Activated CD8-positive, alpha-beta T cell treated with anti-CD3 and anti-CD28 coated beads for 36 hours (primary cell): Measurements from ENCODE around the gene PPP6R2. TPM values are rescaled to one million over a fixed set of nuclear protein-coding genes. Genes with fewer than 3 reads are reported as not detected.
"Not testable (repeated sequence)": the region's sequence is repeated elsewhere in the genome, so short reads cannot be mapped to it uniquely, and the experiment has no call there.

Source experiments
- ATAC-seq: fragments of 200-7000 bp; cut with Tn5 transposase; one replicate; pipeline ENCODE4 v1.10.0; 2021; ENCODE audit warnings: mild to moderate bottlenecking, moderate library complexity
- CTCF ChIA-PET: fragments of 350-600 bp; sonication (Branson Sonifier 250); formaldehyde crosslinking; loops from one replicate; lab custom pipeline; 2021; ENCODE audit warnings: antibody characterized with exemption; lab: Charles Lee
- POLR2A ChIA-PET: fragments of 350-600 bp; sonication (Branson Sonifier 250); formaldehyde crosslinking; loops from one replicate; lab custom pipeline; 2021; ENCODE audit warnings: antibody characterized with exemption; lab: Charles Lee
- DNase-seq: peaks from one replicate; pipeline ENCODE4 v3.0.0-alpha.2; 2020
- H3K27ac Mint-ChIP-seq: one replicate; pipeline ENCODE4 v1.8.0; 2021; ENCODE audit warnings: mild to moderate bottlenecking, mixed read lengths
- H3K27me3 Mint-ChIP-seq: one replicate; pipeline ENCODE4 v1.8.0; 2021; ENCODE audit warnings: mixed read lengths
- H3K36me3 Mint-ChIP-seq: one replicate; pipeline ENCODE4 v1.8.0; 2021; ENCODE audit warnings: low read depth, mixed read lengths
- H3K4me1 Mint-ChIP-seq: one replicate; pipeline ENCODE4 v1.8.0; 2021; ENCODE audit warnings: low read depth, mixed read lengths
- H3K4me3 Mint-ChIP-seq: one replicate; pipeline ENCODE4 v1.8.0; 2021; ENCODE audit warnings: mild to moderate bottlenecking, moderate library complexity, mixed read lengths
- H3K9me3 Mint-ChIP-seq: one replicate; pipeline ENCODE4 v1.8.0; 2021; ENCODE audit warnings: mixed read lengths
- CTCF ChIP-seq: fragments of 200-600 bp; IDR thresholded peaks from one replicate; pipeline ENCODE4 v1.8.0; 2022; ENCODE audit warnings: antibody characterized with exemption, mild to moderate bottlenecking
- intact Hi-C: fragments of 100-400 bp; cut with micrococcal nuclease; formaldehyde crosslinking; loops from one replicate; pipeline ENCODE4 v1.10.0; 2022
- total RNA-seq, 2 experiments: library from RNA; stranded (reverse); gene quantifications; one replicate each; pipeline ENCODE4 v1.2.3, GENCODE V29; 2021

PPP6R2 gene
- total RNA-seq, 2 experiments from 2014 or later, result 44.2 to 44.3 TPM

DNA sequence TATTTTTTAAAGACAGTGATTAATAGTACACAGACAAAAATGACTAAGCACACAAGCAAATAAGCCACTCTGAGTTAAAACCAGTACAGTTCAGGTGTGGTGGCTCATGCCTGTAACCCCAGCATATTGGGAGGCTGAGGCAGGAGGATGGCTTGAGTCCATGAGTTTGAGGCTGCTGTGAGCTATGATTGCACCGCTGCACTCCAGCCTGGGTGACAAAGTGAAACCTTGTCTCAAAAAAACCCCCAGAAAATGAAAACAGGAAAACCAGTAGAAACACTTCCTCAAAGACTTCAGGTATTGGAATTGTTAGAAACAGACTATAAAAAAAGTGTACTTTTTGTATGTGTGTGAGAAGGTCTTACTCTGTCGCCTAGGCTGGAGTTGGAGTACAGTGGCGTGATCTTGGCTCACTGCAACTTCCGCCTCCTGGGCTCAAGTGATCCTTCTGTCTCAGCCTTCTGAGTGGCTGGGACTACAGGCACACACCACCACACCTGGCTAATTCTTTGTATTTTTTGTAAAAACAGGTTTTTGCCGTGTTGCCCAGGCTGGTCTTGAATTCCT is 33.0 kb downstream of the PPP6R2 start:
- intact Hi-C loops, result no loop called here
- Mint-ChIP-seq H3K27me3 (no peaks in the 10 kb centered on the region), H3K27ac (peak overlapping the region; percentile 67), H3K4me3 (no peak overlapping the region), H3K9me3 (no peaks in the 10 kb centered on the region), H3K4me1 (peaks cover 11% of the 10 kb centered on the region), H3K36me3 (peaks cover 31% of the 10 kb centered on the region)
- ChIA-PET POLR2A (interaction anchor here (1.0 kb wide), 1 partner anchor 19 kb away, joined by 3 read pairs; no protein-coding TSS in a partner anchor), CTCF (interaction anchor here (1.0 to 2.4 kb wide), 3 partner anchors 34 to 140 kb away, joined by 3 to 7 read pairs (median 4); no protein-coding TSS in a partner anchor)
- TF ChIP-seq CTCF, result no peak
- ATAC-seq (no peak), DNase-seq (no peak)

GRCh38 chr22:50381021-50381555 is 38.0 kb downstream of the PPP6R2 start:
- H3K27me3 Mint-ChIP-seq, POLR2A ChIA-PET, H3K4me3 Mint-ChIP-seq, CTCF ChIA-PET, intact Hi-C loops, H3K36me3 Mint-ChIP-seq, DNase-seq, H3K27ac Mint-ChIP-seq, H3K9me3 Mint-ChIP-seq, ATAC-seq: not testable (repeated sequence)
- peaks cover 10% of the 10 kb centered on the region for H3K4me1 Mint-ChIP-seq

DNA sequence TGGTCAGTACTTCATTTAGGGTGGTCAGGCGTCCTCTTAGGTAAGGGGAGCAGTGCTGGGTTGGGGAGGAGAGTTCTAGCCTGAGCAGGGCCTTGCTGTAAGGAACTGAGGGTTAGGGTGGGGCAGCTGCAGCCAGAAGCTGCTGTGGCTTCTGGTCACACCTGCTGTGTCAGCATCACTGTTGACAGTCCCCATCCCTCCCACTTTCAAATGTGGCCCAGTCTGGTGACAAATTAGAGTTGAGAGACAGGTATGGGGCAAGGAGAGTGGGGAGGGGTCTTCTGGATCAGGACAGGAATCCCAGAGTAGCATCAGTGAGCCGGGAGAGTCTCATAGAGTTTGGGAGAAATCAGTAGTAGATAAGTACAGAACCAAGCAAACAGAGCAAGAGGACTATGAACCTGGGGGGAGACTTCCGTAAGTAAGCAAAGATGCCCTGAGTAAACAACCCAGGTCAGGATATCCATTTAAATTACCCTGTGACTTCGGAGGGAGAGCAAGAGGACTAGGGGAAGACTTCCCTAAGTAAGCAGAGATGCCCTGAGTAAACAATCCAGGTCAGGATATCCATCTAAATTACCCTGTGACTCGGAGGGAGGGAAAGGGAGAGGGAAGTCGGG is 53.7 kb downstream of the PPP6R2 start:
- Mint-ChIP-seq H3K9me3 (no peaks in the 10 kb centered on the region), H3K4me1 (peaks cover 25% of the 10 kb centered on the region), H3K27ac (peak overlapping the region; percentile 64), H3K27me3 (no peaks in the 10 kb centered on the region), H3K4me3 (no peak overlapping the region), H3K36me3 (peaks cover 11% of the 10 kb centered on the region)
- no peak for TF ChIP-seq CTCF
- intact Hi-C loops, result no loop called here
- POLR2A ChIA-PET, result no interaction called here
- DNase-seq (no peak), ATAC-seq (no peak)
- CTCF ChIA-PET, result no interaction called here

DNA sequence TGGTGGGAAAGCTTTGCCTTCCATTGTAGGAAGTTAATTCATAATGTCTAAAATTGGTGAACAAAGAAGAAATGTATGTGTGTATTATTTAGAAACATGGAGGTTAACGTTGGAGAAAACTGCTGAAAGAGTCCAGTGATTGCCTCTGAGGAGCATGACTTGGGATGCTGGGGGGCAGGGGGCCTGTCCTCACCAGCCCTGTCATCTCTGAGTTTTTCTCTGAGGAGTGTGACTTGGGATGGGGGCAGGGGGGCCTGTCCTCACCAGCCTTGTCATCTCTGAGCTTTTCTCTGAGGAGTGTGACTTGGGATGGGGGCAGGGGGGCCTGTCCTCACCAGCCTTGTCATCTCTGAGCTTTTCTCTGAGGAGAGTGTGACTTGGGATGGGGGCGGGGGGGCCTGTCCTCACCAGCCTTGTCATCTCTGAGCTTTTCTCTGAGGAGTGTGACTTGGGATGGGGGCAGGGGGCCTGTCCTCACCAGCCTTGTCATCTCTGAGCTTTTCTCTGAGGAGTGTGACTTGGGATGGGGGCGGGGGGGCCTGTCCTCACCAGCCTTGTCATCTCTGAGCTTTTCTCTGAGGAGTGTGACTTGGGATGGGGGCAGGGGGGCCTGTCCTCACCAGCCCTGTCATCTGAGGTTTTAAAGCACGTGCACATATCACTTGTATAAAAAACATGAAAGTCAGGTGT is 54.4 kb downstream of the PPP6R2 start:
- Mint-ChIP-seq H3K27ac (peak overlapping the region; percentile 64), H3K36me3 (peaks cover 11% of the 10 kb centered on the region), H3K4me1 (peaks cover 27% of the 10 kb centered on the region)
- ChIA-PET POLR2A (interaction anchor here (0.7 kb wide), 2 partner anchors 78 to 155 kb away, joined by 3 to 4 read pairs; no protein-coding TSS in a partner anchor), CTCF (interaction anchor here (1.3 kb wide), 1 partner anchor 47 kb away, joined by 3 read pairs; no protein-coding TSS in a partner anchor)
- H3K27me3 Mint-ChIP-seq, H3K4me3 Mint-ChIP-seq, intact Hi-C loops, H3K9me3 Mint-ChIP-seq, ATAC-seq: not testable (repeated sequence)
- peak; percentile 21 for DNase-seq

- no peak overlapping the region for H3K4me3 Mint-ChIP-seq
- H3K27me3 Mint-ChIP-seq, result no peaks in the 10 kb centered on the region
- ChIA-PET POLR2A (no interaction called here), CTCF (interaction anchor here (0.6 to 2.1 kb wide), 13 partner anchors 11 to 222 kb away, joined by 3 to 8 read pairs (median 4); partner anchors contain the start of gene SCO2)
- TF ChIP-seq CTCF, result no peak
- H3K27ac Mint-ChIP-seq, result peak overlapping the region; percentile 69
- ATAC-seq (no peak), DNase-seq (no peak)
- peaks cover 6% of the 10 kb centered on the region for H3K36me3 Mint-ChIP-seq
- H3K9me3 Mint-ChIP-seq, result no peaks in the 10 kb centered on the region
- intact Hi-C loops, result no loop called here
- peaks cover 29% of the 10 kb centered on the region for H3K4me1 Mint-ChIP-seq
Measured at GRCh38 chr22:50398831-50399648, 55.9 kb downstream of the PPP6R2 start.
